Activated CD4-positive, alpha-beta memory T cell treated with anti-CD3 and anti-CD28 coated beads, Interleukin-2, amount 10 ng/mL, durations not matched to agents 7 days and 5 days (primary cell): ENCODE data around the gene AGA. TPM values are rescaled to one million over a fixed set of nuclear protein-coding genes. Genes with fewer than 3 reads are reported as not detected.

Experiments
- CTCF ChIA-PET: fragments of 350-600 bp; sonication (Branson Sonifier 250); formaldehyde crosslinking; loops from one replicate; lab custom pipeline; 2021; ENCODE audit warnings: antibody characterized with exemption, inconsistent platforms; lab: Charles Lee
- POLR2A ChIA-PET: fragments of 350-600 bp; sonication (Branson Sonifier 250); formaldehyde crosslinking; loops from one replicate; lab custom pipeline; 2021; ENCODE audit warnings: antibody characterized with exemption; lab: Charles Lee
- DNase-seq: peaks from one replicate; pipeline ENCODE4 v3.0.0-alpha.2; 2020
- H3K27ac Mint-ChIP-seq: one replicate; pipeline ENCODE4 v1.8.0; 2021; ENCODE audit warnings: mild to moderate bottlenecking, mixed read lengths
- H3K27me3 Mint-ChIP-seq: one replicate; pipeline ENCODE4 v1.8.0; 2021; ENCODE audit warnings: mixed read lengths
- H3K36me3 Mint-ChIP-seq: one replicate; pipeline ENCODE4 v1.8.0; 2021; ENCODE audit warnings: low read depth, mixed read lengths
- H3K4me1 Mint-ChIP-seq: one replicate; pipeline ENCODE4 v1.8.0; 2021; ENCODE audit warnings: mixed read lengths
- H3K4me3 Mint-ChIP-seq: one replicate; pipeline ENCODE4 v1.8.0; 2021; ENCODE audit warnings: mild to moderate bottlenecking, mixed read lengths
- H3K9me3 Mint-ChIP-seq: one replicate; pipeline ENCODE4 v1.8.0; 2021; ENCODE audit warnings: mixed read lengths
- total RNA-seq, 2 experiments: library from RNA; stranded (reverse); gene quantifications; one replicate each; pipeline ENCODE4 v1.2.3, GENCODE V29; 2021

AGA gene
- total RNA-seq, 2 experiments from 2014 or later: 21.5 to 23.6 TPM

DNA sequence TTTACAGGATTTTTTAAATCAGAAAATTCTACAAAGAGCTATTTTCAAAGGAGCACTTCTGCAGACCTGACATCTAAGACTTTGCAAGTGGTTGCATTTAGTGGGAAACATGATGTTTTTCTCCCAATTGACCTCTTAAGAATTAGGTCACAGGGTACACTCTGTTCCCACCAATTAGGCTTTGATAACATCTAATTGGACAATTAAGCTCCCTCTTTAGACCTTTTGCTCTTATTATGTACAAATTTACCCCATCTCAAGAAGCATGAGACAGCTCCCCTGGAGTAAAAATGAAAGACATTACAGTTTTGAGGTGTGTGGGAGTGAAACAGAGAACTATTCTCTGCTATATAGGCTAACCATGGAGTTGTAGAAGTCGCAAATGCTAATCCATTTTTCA lies 31.8 kb upstream of the AGA start:
- Mint-ChIP-seq H3K27me3 (no peaks in the 10 kb centered on the region), H3K27ac (no peak overlapping the region), H3K4me1 (no peaks in the 10 kb centered on the region), H3K4me3 (no peak overlapping the region), H3K36me3 (no peaks in the 10 kb centered on the region), H3K9me3 (no peaks in the 10 kb centered on the region)
- DNase-seq: no peak
- ChIA-PET CTCF (no interaction called here), POLR2A (no interaction called here)

DNA sequence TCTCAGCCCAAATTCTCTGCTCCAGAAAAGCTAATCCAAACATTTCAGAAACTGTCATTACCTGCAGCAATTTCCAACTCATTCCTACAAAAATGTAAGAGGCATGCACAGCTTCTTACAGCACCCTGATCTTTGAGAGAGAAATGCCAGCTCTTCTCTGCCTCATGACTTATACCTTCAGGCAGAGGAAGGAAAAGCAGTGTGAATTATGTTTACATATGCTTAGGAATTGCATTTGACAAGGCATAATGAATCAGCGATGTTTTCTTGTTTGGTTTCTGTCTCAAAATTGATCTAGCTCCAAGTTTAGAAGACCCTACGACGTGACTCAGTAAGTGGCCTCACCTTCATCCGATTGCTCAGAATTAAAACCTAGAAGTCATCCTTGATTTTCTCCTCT lies 21.8 kb upstream of the AGA start:
- H3K4me1 Mint-ChIP-seq: no peaks in the 10 kb centered on the region
- ChIA-PET CTCF (no interaction called here), POLR2A (interaction anchor here (2.6 kb wide), 1 partner anchor 22 kb away, joined by 11 read pairs; the partner anchor contains the start of gene AGA)
- no peaks in the 10 kb centered on the region for H3K27me3 Mint-ChIP-seq
- DNase-seq: no peak
- no peak overlapping the region for H3K4me3 Mint-ChIP-seq
- H3K36me3 Mint-ChIP-seq: no peaks in the 10 kb centered on the region
- H3K27ac Mint-ChIP-seq: no peak overlapping the region
- H3K9me3 Mint-ChIP-seq: no peaks in the 10 kb centered on the region

DNA sequence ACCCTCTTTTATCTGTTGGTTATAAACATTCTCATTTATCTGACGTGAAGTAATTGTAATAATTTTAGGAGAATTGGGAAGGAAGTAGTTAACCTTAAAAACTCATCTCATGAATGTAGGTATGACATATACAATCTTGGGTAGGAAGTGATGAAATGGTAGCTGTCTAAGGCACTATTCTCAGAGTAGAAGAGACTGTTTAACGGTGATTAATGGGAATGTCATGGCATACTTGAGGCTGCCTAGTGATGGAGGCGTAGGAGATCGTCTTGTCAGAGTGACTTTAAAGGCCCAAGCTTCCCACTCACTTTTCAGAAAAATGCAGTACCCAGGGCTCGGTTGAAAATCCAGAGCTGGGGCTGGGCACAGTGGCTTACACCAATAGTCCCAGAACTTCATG lies 19.4 kb upstream of the AGA start:
- H3K4me1 Mint-ChIP-seq: no peaks in the 10 kb centered on the region
- no peak for DNase-seq
- POLR2A ChIA-PET: interaction anchor here (2.6 kb wide), 1 partner anchor 20 kb away, joined by 11 read pairs; the partner anchor contains the start of gene AGA
- no peaks in the 10 kb centered on the region for H3K36me3 Mint-ChIP-seq
- H3K27me3 Mint-ChIP-seq: no peaks in the 10 kb centered on the region
- CTCF ChIA-PET: no interaction called here
- no peak overlapping the region for H3K4me3 Mint-ChIP-seq
- no peak overlapping the region for H3K27ac Mint-ChIP-seq
- H3K9me3 Mint-ChIP-seq: no peaks in the 10 kb centered on the region

DNA sequence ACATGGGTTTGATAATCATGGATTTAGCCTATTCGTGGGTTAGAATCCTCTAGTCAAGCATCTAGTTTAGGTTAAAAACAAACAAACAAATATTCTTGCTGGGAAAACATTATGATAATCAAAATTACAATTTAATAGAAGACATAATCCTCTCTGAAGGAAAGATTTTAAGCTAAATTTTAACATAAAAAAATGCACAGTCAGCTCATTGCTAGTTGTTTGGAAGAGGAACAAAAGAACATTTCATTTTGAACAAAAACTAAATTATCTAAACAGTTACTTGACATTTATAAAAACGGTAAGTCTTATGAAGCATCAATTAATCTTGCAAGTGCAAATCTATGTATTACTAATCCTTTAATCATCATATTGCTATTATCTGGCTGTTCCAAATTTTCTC lies 18.2 kb upstream of the AGA start:
- no peak overlapping the region for H3K27ac Mint-ChIP-seq
- H3K9me3 Mint-ChIP-seq: no peaks in the 10 kb centered on the region
- ChIA-PET POLR2A (no interaction called here), CTCF (interaction anchor here (0.8 kb wide), 1 partner anchor 11 kb away, joined by 3 read pairs; no protein-coding TSS in a partner anchor)
- no peaks in the 10 kb centered on the region for H3K4me1 Mint-ChIP-seq
- H3K36me3 Mint-ChIP-seq: no peaks in the 10 kb centered on the region
- no peak overlapping the region for H3K4me3 Mint-ChIP-seq
- no peaks in the 10 kb centered on the region for H3K27me3 Mint-ChIP-seq
- DNase-seq: no peak

DNA sequence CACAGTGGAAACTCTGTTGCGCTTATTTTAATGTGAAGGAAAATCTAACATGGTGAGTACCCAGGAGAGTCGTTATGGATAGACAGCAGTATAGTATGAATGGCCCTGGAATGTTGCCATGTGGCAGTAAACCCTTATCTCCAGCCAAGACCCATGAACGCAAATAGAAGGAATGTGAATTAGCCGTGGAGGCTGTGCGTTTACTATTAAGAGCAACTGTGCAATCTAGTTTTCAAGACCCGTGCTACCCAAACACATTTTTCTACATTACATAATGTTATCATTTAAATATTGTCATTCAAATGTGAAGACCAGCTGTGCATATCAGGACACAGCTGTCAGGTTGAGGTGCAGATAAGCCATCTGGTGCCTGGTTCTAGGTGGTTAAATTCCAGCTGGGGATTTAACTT lies 13.3 kb upstream of the AGA start:
- ChIA-PET POLR2A (interaction anchor here (2.0 kb wide), 1 partner anchor 14 kb away, joined by 7 read pairs; the partner anchor contains the start of gene AGA), CTCF (no interaction called here)

DNA sequence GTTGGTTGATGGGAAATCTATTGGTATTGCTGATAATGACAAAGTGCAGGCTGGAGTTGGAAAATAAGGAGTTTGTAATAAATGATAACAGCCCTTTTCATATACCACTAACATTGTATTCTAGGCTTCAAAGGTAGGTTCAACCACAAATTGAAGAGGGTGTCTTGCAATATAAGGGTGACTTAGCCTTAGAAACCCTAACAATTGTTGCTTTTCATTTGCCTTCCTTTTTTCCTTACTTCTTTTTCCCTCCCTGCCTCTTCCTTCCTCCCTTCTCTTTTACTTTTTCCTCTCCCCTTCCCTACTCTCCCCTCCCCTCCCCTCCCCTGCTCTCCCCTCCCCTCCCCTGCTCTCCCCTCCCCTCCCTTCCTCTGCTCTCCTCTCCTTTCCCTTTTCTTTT lies 10.9 kb upstream of the AGA start:
- no peak for DNase-seq
- CTCF ChIA-PET: no interaction called here
- Mint-ChIP-seq H3K27ac (no peak overlapping the region), H3K27me3 (no peaks in the 10 kb centered on the region), H3K9me3 (no peaks in the 10 kb centered on the region), H3K4me1 (no peaks in the 10 kb centered on the region), H3K36me3 (no peaks in the 10 kb centered on the region), H3K4me3 (no peak overlapping the region)
- POLR2A ChIA-PET: no interaction called here

More for the DNA sequence above, 13.3 kb upstream of the AGA start:
- Mint-ChIP-seq H3K4me1 (no peaks in the 10 kb centered on the region), H3K27ac (no peak overlapping the region), H3K4me3 (no peak overlapping the region), H3K9me3 (no peaks in the 10 kb centered on the region), H3K27me3 (no peaks in the 10 kb centered on the region), H3K36me3 (no peaks in the 10 kb centered on the region)
- no peak for DNase-seq

DNA sequence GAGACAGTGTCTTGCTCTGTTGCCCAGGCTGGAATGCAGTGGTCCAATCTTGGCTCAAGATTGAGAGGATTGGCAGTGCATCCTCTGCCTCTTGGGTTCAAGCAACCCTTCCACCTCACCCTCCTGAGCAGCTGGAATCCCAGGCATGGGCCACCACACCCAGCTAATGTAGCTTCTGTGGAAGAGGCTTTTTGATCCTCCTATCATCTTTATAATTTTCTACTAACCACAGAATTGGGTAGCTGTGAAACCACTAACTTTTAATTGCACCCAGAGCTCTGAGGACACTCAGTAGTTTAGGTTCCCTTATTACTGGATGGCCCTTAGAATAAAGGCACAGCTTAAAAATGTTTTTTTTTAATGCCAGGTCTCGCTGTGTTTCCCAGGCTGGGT lies 8.9 kb upstream of the AGA start:
- H3K4me3 Mint-ChIP-seq: no peak overlapping the region
- no peaks in the 10 kb centered on the region for H3K36me3 Mint-ChIP-seq
- peaks cover 8% of the 10 kb centered on the region for H3K4me1 Mint-ChIP-seq
- DNase-seq: no peak
- ChIA-PET POLR2A (interaction anchor here (2.2 kb wide), 1 partner anchor 9 kb away, joined by 9 read pairs; the partner anchor contains the start of gene AGA), CTCF (interaction anchor here (1.4 kb wide), 1 partner anchor 9 kb away, joined by 5 read pairs; the partner anchor contains the start of gene AGA)
- no peaks in the 10 kb centered on the region for H3K9me3 Mint-ChIP-seq
- no peaks in the 10 kb centered on the region for H3K27me3 Mint-ChIP-seq
- H3K27ac Mint-ChIP-seq: no peak overlapping the region

DNA sequence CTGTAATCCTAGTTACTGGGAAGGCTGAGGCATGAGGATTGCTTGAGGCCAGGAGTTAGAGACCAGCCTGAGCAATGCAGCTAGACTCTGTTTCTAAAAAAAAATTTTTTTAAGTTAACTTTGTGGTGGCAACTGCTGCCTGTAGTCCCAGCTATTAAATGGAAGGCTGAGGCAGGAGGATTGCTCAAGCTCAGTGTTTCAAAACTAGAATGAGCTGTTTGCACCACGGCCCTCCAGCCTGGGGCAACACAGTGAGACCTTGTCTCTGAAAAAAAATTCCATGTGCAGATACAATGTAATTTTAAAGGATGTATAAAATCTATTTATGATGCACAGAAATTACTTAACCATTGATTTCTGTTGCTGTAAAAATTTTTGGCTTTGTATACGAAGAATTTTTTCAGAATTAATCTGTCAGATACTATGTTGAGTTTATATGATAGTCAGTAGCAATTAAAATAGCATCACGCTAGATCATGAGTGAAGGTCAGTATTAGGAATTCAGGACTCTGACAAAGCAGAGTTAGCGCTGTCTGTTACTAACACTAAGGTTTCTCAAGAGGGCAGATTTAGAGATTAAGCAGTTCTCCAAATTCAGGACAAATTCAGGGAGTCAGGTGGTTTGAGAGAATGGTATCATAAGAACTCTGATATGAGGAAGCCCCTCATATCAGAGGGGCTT lies 8.3 kb upstream of the AGA start:
- no peak for DNase-seq
- POLR2A ChIA-PET: interaction anchor here (0.6 to 2.2 kb wide), 2 partner anchors 8 kb away, joined by 5 to 9 read pairs; partner anchors contain the start of gene AGA
- Mint-ChIP-seq H3K27ac (no peak overlapping the region), H3K4me3 (no peak overlapping the region), H3K36me3 (no peaks in the 10 kb centered on the region), H3K4me1 (peaks cover 9% of the 10 kb centered on the region), H3K27me3 (no peaks in the 10 kb centered on the region), H3K9me3 (no peaks in the 10 kb centered on the region)
- CTCF ChIA-PET: interaction anchor here (1.3 kb wide), 1 partner anchor 10 kb away, joined by 3 read pairs; no protein-coding TSS in a partner anchor

DNA sequence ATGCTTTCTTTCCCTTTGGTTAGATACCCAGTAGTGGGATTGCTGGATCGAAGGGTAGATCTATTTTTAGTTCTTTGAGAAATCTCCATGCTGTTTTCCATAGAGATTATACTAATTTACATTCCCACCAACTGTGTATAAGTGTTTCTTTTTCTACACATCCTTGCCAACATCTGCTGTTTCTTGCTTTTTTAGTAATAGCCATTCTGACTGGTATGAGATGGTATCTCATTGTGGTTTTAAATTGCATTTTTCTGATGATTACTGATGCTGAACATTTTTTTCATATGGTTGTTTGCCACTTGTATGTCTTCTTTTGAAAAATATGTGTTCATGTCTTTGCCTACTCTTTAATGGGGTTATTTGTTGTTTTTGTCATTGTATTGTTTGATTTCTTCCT lies 6.6 kb upstream of the AGA start:
- POLR2A ChIA-PET: no interaction called here
- H3K27ac Mint-ChIP-seq: no peak overlapping the region
- no peak for DNase-seq
- no peaks in the 10 kb centered on the region for H3K36me3 Mint-ChIP-seq
- no peaks in the 10 kb centered on the region for H3K9me3 Mint-ChIP-seq
- H3K4me1 Mint-ChIP-seq: peaks cover 15% of the 10 kb centered on the region
- CTCF ChIA-PET: no interaction called here
- no peaks in the 10 kb centered on the region for H3K27me3 Mint-ChIP-seq
- H3K4me3 Mint-ChIP-seq: no peak overlapping the region

DNA sequence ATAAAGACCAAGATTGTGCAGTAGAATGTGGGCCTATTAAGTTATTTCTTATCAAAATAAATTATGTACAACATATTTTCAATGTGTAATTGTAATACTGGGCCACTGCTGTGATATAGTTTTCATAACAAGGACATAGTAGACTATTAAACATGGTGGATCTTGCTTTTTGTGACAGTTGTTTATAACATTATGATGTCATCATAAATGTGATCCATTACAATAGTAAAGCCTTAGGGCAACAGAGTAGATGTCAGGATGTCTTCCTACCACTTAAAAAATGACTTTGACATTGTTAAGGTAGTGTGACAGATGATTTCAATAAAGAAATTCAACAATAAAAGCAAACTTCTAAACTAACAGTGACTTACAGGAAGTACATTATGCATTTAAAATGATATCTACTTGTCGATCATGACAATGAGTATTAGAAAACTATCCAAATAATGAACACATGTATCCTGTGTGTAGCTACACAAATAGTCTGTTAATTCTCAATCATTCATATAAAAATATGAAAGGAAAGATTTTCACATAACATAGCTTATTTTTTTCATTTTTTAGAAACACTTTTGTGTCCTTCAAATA lies 5.3 kb upstream of the AGA start:
- H3K27ac Mint-ChIP-seq: no peak overlapping the region
- ChIA-PET CTCF (no interaction called here), POLR2A (no interaction called here)
- no peaks in the 10 kb centered on the region for H3K9me3 Mint-ChIP-seq
- no peaks in the 10 kb centered on the region for H3K27me3 Mint-ChIP-seq
- peaks cover 20% of the 10 kb centered on the region for H3K4me1 Mint-ChIP-seq
- DNase-seq: no peak
- no peaks in the 10 kb centered on the region for H3K36me3 Mint-ChIP-seq
- no peak overlapping the region for H3K4me3 Mint-ChIP-seq

DNA sequence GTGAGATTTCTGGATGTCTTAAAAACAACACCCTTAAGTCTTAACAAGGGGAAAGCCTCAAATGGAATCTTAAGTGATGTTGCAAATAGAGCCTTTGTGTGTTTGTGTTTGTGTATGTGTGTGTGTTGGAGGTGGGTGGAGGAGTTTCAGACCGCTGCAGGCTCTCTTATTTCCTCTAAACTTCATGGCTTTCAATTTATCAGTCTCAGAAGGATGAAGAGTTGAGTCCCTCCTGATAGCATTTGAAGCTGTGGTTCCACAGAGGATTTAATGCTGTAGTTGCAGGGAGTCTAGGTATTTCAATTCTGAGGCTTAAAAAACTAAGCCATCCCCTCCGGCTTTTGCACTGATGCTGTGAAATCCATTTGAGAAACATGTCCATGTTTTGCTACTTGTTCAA lies 4.3 kb upstream of the AGA start:
- ChIA-PET POLR2A (no interaction called here), CTCF (interaction anchor here (1.5 kb wide), 1 partner anchor 196 kb away, joined by 4 read pairs; no protein-coding TSS in a partner anchor)

DNA sequence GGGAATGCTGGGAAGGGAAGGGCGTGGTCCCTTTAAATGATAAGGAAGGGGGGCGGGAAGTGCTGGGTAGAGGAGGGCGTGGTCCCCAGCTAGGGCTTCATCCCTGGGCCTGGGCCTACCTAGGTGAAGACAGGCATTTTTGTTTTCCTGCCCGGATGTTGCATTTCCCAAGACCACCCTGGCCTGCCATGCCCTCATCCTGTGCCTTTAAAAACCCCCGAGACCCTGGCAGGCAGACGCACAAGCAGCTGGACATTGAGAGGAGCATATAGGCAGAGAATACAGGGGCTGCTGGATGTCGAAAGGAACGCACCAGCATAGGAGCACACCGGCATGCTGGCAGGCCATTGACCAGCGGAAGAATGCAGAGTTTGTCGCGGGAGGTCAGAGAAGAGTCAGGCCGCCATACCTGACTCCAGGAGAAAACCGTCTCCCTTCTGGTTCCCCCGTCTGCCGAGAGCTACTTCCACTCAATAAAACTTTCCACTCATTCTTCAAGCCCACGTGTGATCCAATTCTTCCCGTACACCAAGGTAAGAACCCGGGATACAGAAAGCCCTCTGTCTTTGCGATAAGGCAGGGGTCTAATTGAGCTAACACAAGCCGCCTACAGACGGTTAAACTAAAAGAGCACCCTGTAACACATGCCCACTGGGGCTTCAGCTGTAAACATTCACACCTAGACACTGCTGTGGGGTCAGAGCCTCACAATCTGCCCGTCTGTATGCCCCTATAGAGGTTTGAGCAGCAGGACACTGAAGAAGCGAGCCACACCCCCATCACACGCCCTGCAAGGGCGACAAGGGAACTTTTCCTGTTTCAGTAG lies 2.9 kb upstream of the AGA start:
- CTCF ChIA-PET: interaction anchor here (1.5 kb wide), 1 partner anchor 195 kb away, joined by 4 read pairs; no protein-coding TSS in a partner anchor
- peaks cover under 1% of the 10 kb centered on the region for H3K36me3 Mint-ChIP-seq
- H3K27ac Mint-ChIP-seq: no peak overlapping the region
- POLR2A ChIA-PET: no interaction called here
- no peak for DNase-seq
- no peaks in the 10 kb centered on the region for H3K9me3 Mint-ChIP-seq
- H3K4me1 Mint-ChIP-seq: peaks cover 32% of the 10 kb centered on the region
- H3K4me3 Mint-ChIP-seq: peak overlapping the region; percentile 33
- no peaks in the 10 kb centered on the region for H3K27me3 Mint-ChIP-seq

More for the DNA sequence above, 4.3 kb upstream of the AGA start:
- DNase-seq: no peak
- Mint-ChIP-seq H3K9me3 (no peaks in the 10 kb centered on the region), H3K27me3 (no peaks in the 10 kb centered on the region), H3K4me3 (no peak overlapping the region), H3K4me1 (peaks cover 20% of the 10 kb centered on the region), H3K36me3 (no peaks in the 10 kb centered on the region), H3K27ac (no peak overlapping the region)
